Measurements from ENCODE around the gene TEX101.
A peak's percentile ranks its signal among the peaks of the same experiment; 100 is the strongest.
"Not testable (repeated sequence)": the region's sequence is repeated elsewhere in the genome, so short reads cannot be mapped to it uniquely, and the experiment has no call there.

TEX101 gene

DNA sequence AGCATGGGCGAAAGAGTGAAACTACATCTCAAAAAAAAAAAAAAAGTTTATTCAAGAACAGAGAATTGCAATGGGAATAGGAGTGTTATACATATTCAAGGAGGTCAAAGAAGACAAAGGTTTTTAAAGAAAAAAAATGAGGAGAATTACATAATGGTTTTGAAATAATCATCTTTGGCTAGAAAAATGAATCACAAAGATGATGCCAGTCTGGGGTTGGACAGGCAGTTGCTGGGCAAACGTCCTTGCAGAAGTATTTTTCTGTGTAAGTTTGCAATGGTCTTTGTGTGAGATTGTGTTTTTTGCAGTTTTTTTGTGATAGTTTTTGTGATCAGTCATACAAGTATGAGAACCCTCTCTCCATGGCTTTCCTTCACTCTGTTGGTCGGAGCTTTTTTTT, 27.0 kb downstream of the TEX101 start:
- H3K9me3 Mint-ChIP-seq: no peaks in the 10 kb centered on the region
- no peak overlapping the region for H3K4me3 Mint-ChIP-seq
- H3K27me3 Mint-ChIP-seq: no peaks in the 10 kb centered on the region
- no peak for ATAC-seq (replicated peaks; ENCODE audit: extremely low read depth, poor library complexity, severe bottlenecking)
- H3K4me1 Mint-ChIP-seq: peaks cover 26% of the 10 kb centered on the region
- no peak for DNase-seq (ENCODE audit: low spot score in 2 of 2)
- no peaks in the 10 kb centered on the region for H3K36me3 Mint-ChIP-seq (ENCODE audit: insufficient read depth)
- peak overlapping the region; percentile 88 for H3K27ac Mint-ChIP-seq (ENCODE audit: low read depth)

DNA sequence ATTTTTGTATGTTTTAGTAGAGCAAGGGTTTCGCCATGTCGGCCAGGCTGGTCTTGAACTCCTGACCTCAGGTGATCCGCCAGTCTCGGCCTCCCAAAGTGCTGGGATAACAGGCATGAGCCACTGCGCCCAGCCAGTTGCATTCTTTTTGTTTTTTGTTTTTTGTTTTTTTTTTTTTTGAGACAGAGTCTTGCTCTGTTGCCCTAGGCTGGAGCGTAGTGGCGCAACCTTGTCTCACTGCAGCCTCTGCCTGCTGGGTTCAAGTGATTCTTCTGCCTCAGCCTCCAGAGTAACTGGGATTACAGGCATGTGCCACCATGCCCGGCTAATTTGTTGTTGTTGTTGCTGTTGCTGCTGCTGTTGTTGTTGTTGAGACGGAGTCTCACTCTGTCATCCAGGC, 29.4 kb downstream of the TEX101 start:
- not testable (repeated sequence) for H3K4me3 Mint-ChIP-seq; DNase-seq (ENCODE audit: low spot score in 2 of 2); H3K36me3 Mint-ChIP-seq (ENCODE audit: insufficient read depth); H3K27me3 Mint-ChIP-seq; H3K9me3 Mint-ChIP-seq; H3K27ac Mint-ChIP-seq (ENCODE audit: low read depth); ATAC-seq (replicated peaks; ENCODE audit: extremely low read depth, poor library complexity, severe bottlenecking)
- H3K4me1 Mint-ChIP-seq: peaks cover 15% of the 10 kb centered on the region

- H3K4me3 Mint-ChIP-seq: no peak overlapping the region
- no peaks in the 10 kb centered on the region for H3K9me3 Mint-ChIP-seq
- no peaks in the 10 kb centered on the region for H3K27me3 Mint-ChIP-seq
- ATAC-seq (replicated peaks; ENCODE audit: extremely low read depth, poor library complexity, severe bottlenecking) (no peak), DNase-seq (ENCODE audit: low spot score in 2 of 2) (no peak)
- H3K36me3 Mint-ChIP-seq (ENCODE audit: insufficient read depth): no peaks in the 10 kb centered on the region
- peaks cover 15% of the 10 kb centered on the region for H3K4me1 Mint-ChIP-seq
- no peak overlapping the region for H3K27ac Mint-ChIP-seq (ENCODE audit: low read depth)
Observed at GRCh38 chr19:43444531-43445287, 30.0 kb downstream of the TEX101 start.

DNA sequence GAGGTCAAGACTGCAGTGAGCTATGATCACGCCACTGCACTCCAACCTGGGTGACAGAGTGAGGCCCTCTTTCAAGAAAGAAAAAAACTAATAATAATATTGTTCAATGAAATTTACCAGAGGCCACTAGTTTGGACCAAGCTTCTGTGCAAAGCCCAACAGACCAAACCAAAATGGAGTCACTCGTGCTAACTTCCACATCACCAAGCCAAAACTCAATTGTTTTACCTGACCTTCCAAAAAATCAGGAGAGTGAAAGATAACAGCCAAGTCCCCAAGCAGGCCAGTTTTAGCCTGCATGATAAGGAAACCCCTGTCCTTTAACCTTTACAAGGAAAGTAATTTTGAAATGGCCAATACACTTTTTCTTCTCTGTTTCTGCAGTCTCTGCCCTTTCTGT, 30.7 kb downstream of the TEX101 start:
- Mint-ChIP-seq H3K36me3 (ENCODE audit: insufficient read depth) (no peaks in the 10 kb centered on the region), H3K27me3 (no peaks in the 10 kb centered on the region), H3K4me3 (no peak overlapping the region), H3K9me3 (no peaks in the 10 kb centered on the region), H3K4me1 (peaks cover 15% of the 10 kb centered on the region), H3K27ac (ENCODE audit: low read depth) (no peak overlapping the region)
- ATAC-seq (replicated peaks; ENCODE audit: extremely low read depth, poor library complexity, severe bottlenecking) (no peak), DNase-seq (ENCODE audit: low spot score in 2 of 2) (no peak)

DNA sequence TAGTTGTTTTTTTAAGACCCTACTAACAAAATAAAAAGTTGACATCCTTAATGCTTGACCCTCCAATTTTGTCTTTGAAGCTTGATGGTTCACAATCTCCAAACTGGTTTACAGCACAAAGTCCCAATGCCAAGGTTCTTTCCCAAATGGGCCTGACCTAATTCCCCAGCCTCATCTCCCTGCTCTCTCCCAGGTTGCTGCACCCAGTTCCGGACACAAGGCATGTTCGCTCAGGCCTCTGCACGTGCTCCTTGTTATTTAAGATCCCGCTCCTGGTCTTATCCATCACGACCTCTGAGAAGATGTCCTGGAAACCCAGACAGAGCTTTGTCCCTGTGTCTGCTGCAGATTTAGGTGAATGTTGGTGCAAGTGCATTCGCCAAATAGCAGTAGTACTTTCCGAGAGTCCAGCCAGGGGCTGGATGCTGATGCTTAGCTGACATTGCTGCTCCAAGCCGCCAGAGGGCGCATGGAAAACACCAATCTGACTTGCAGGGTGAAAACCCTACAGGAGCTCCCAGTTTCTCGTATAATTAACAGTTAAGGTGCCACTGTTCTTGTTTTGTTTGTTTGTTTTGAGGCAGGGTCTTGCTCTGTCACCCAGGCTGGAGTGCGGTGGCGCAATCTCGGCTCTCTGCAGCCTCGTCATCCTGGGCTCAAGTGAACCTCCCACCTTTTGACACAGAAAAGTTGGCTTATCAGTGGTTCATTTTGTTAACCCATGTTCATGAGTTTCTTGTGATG, 32.2 kb downstream of the TEX101 start:
- peak; percentile 60 for ATAC-seq (replicated peaks; ENCODE audit: extremely low read depth, poor library complexity, severe bottlenecking)
- Mint-ChIP-seq H3K9me3 (no peaks in the 10 kb centered on the region), H3K4me1 (peaks cover 15% of the 10 kb centered on the region), H3K27me3 (no peaks in the 10 kb centered on the region), H3K36me3 (ENCODE audit: insufficient read depth) (no peaks in the 10 kb centered on the region), H3K27ac (ENCODE audit: low read depth) (peak overlapping the region; percentile 69), H3K4me3 (no peak overlapping the region)
- DNase-seq (ENCODE audit: low spot score in 2 of 2): peak; percentile 68 to 71

- H3K4me3 Mint-ChIP-seq: no peak overlapping the region
- H3K9me3 Mint-ChIP-seq: no peaks in the 10 kb centered on the region
- no peak for DNase-seq (ENCODE audit: low spot score in 2 of 2)
- no peak for ATAC-seq (replicated peaks; ENCODE audit: extremely low read depth, poor library complexity, severe bottlenecking)
- no peaks in the 10 kb centered on the region for H3K27me3 Mint-ChIP-seq
- H3K27ac Mint-ChIP-seq (ENCODE audit: low read depth): no peak overlapping the region
- H3K36me3 Mint-ChIP-seq (ENCODE audit: insufficient read depth): no peaks in the 10 kb centered on the region
- peaks cover 15% of the 10 kb centered on the region for H3K4me1 Mint-ChIP-seq
Observed at GRCh38 chr19:43447655-43448054, 33.0 kb downstream of the TEX101 start.

DNA sequence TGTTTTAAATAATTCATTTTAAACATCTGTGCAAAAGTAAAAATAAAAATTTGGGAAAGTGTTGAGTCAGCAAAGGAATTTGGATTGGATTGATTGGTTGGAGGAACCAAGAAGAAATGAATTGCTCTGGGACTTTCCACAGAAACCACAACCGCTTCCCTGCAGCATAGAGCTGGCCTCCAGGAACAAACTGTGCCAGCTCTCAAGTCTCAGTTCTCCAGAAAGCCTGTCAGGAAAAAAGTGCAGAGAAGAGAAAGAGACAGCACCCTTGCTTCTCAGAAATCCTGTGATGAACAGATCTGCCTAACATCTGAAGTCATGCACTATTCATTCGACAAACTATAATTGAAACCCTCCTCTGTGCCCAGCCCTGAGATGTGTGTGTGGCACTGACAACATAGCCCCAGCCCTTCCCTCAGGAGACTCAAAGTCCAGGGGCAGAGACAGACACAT, 35.9 kb downstream of the TEX101 start:
- no peaks in the 10 kb centered on the region for H3K9me3 Mint-ChIP-seq
- H3K27me3 Mint-ChIP-seq: no peaks in the 10 kb centered on the region
- DNase-seq (ENCODE audit: low spot score in 2 of 2) (no peak), ATAC-seq (replicated peaks; ENCODE audit: extremely low read depth, poor library complexity, severe bottlenecking) (no peak)
- H3K4me1 Mint-ChIP-seq: peaks cover 5% of the 10 kb centered on the region
- H3K4me3 Mint-ChIP-seq: no peak overlapping the region
- H3K27ac Mint-ChIP-seq (ENCODE audit: low read depth): no peak overlapping the region
- no peaks in the 10 kb centered on the region for H3K36me3 Mint-ChIP-seq (ENCODE audit: insufficient read depth)

DNA sequence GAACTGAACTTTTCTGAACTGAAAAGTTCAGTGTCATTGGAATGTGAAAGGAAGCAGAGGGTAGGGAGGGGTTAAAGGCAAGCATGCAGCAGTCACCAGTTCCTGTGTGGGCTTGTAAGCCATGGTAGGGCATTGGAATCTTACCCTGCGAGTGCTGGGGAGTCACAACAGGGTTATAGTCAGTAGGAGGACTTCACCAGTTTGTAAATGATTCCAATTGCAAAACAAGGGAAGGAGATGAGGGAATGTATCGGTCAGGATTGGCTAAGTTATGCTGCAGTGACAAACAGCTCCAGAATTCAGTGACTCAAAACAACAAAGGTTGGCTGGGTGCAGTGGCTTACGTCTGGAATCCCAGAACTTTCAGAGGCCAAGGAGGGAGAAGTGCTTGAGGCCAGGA, 37.9 kb downstream of the TEX101 start:
- Mint-ChIP-seq H3K27me3 (no peaks in the 10 kb centered on the region), H3K4me1 (no peaks in the 10 kb centered on the region), H3K36me3 (ENCODE audit: insufficient read depth) (no peaks in the 10 kb centered on the region), H3K9me3 (no peaks in the 10 kb centered on the region), H3K4me3 (no peak overlapping the region), H3K27ac (ENCODE audit: low read depth) (no peak overlapping the region)
- no peak for ATAC-seq (replicated peaks; ENCODE audit: extremely low read depth, poor library complexity, severe bottlenecking)
- DNase-seq (ENCODE audit: low spot score in 2 of 2): no peak

DNA sequence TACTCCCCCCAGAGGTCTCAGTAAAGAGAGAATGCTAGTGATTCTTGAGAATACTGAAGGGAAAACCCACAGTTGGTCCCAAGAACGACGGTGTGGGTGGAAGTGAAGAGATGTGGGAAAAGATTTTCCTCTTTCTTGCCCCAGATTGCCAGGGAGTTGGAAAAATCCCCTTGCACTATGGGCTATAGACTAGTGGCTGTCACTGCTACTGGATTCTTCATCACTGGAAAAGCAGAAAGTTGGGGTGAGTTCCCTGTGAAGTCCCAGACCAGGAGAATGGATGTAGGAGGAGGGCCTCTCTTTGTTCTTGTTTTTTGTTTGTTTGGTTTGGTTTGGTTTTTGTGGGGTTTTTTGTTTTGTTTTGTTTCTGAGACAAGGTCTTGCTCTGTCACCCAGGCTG, 39.3 kb downstream of the TEX101 start:
- no peaks in the 10 kb centered on the region for H3K36me3 Mint-ChIP-seq (ENCODE audit: insufficient read depth)
- no peak overlapping the region for H3K4me3 Mint-ChIP-seq
- H3K27me3 Mint-ChIP-seq: no peaks in the 10 kb centered on the region
- ATAC-seq (replicated peaks; ENCODE audit: extremely low read depth, poor library complexity, severe bottlenecking): no peak
- H3K27ac Mint-ChIP-seq (ENCODE audit: low read depth): no peak overlapping the region
- no peaks in the 10 kb centered on the region for H3K4me1 Mint-ChIP-seq
- DNase-seq (ENCODE audit: low spot score in 2 of 2): no peak
- H3K9me3 Mint-ChIP-seq: no peaks in the 10 kb centered on the region

GRCh38 chr19:43455321-43456113, 40.8 kb downstream of the TEX101 start:
- Mint-ChIP-seq H3K4me3 (no peak overlapping the region), H3K4me1 (no peaks in the 10 kb centered on the region), H3K27me3 (no peaks in the 10 kb centered on the region), H3K27ac (ENCODE audit: low read depth) (no peak overlapping the region), H3K9me3 (no peaks in the 10 kb centered on the region), H3K36me3 (ENCODE audit: insufficient read depth) (peaks cover 1% of the 10 kb centered on the region)
- DNase-seq (ENCODE audit: low spot score in 2 of 2): no peak
- ATAC-seq (replicated peaks; ENCODE audit: extremely low read depth, poor library complexity, severe bottlenecking): no peak

GRCh38 chr19:43457809-43458208, 43.1 kb downstream of the TEX101 start:
- Mint-ChIP-seq H3K4me3 (no peak overlapping the region), H3K36me3 (ENCODE audit: insufficient read depth) (peaks cover 3% of the 10 kb centered on the region), H3K4me1 (peaks cover 10% of the 10 kb centered on the region), H3K27ac (ENCODE audit: low read depth) (no peak overlapping the region), H3K9me3 (no peaks in the 10 kb centered on the region), H3K27me3 (no peaks in the 10 kb centered on the region)
- no peak for DNase-seq (ENCODE audit: low spot score in 2 of 2)
- no peak for ATAC-seq (replicated peaks; ENCODE audit: extremely low read depth, poor library complexity, severe bottlenecking)

DNA sequence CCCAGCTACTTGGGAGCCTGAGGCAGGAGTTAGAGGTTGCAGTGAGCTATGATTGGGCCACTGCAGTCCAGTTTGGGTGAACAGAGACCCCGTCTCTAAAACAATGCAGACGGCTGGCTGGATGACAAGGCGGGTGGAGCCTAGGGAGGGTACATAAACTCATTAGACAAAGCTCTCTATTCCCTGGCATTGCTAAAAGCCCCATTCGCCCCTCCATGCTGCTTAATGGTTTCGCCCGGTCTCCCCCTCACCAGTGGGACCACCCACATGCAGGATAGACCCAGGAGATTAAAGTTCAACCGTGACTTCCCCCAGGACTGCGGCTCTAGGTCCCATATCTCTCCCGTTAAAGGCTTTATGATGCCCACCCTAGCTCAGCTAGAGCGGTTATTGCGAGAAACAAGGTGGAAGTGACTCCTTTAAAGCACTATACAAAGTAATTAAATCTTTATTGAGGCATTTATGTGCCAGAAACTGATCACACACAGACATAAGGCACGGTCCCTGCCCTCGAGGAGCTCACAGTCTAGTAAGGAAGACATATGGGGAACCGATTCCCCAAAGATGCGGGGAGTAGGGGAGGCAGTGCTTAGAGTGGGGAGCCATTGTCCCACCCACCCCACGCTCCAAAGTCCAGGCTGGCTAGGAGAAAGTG, 45.8 kb downstream of the TEX101 start:
- H3K4me3 Mint-ChIP-seq: no peak overlapping the region
- no peaks in the 10 kb centered on the region for H3K9me3 Mint-ChIP-seq
- peak overlapping the region; percentile 53 for H3K27ac Mint-ChIP-seq (ENCODE audit: low read depth)
- peaks cover 6% of the 10 kb centered on the region for H3K36me3 Mint-ChIP-seq (ENCODE audit: insufficient read depth)
- no peak for ATAC-seq (replicated peaks; ENCODE audit: extremely low read depth, poor library complexity, severe bottlenecking)
- no peaks in the 10 kb centered on the region for H3K27me3 Mint-ChIP-seq
- peaks cover 24% of the 10 kb centered on the region for H3K4me1 Mint-ChIP-seq
- DNase-seq (ENCODE audit: low spot score in 2 of 2): no peak

Data from central memory CD8-positive, alpha-beta T cell (primary cell).